Liver (tissue), 3 donors: ENCODE data around the gene RFX4.

Experiments used
- CTCF ChIP-seq: fragments of 150-350 bp; IDR thresholded peaks from 2 replicates; pipeline ENCODE4 v1.5.1; 2017; ENCODE audit warnings: improper control_type of control experiment, low read depth, low read length; ENCODE audit not compliant: missing input control
- EGR1 ChIP-seq, 2 donors: IDR thresholded peaks; 2 replicates each; pipeline ENCODE4 v1.6.1; 2016 to 2018; ENCODE audit warnings: antibody characterized with exemption in 2 of 2, low read depth in 2 of 2
- FOXA1 ChIP-seq: IDR thresholded peaks from 2 replicates; pipeline ENCODE4 v1.6.1; 2016; ENCODE audit warnings: antibody characterized with exemption
- GABPA ChIP-seq, 2 donors: IDR thresholded peaks in 1 of 2; conservative IDR thresholded peaks in 1 of 2; 2 replicates each; pipeline ENCODE4 v1.6.1; 2016; ENCODE audit warnings: antibody characterized with exemption in 2 of 2, mild to moderate bottlenecking in 1 of 2, moderate library complexity in 1 of 2
- HNF4G ChIP-seq: IDR thresholded peaks from 2 replicates; pipeline ENCODE4 v1.6.1; 2016; ENCODE audit warnings: antibody characterized with exemption
- MAX ChIP-seq: IDR thresholded peaks from 2 replicates; pipeline ENCODE4 v1.6.1; 2016; ENCODE audit warnings: antibody characterized with exemption
- RAD21 ChIP-seq, 2 donors: IDR thresholded peaks; 2 replicates each; pipeline ENCODE4 v1.6.1; 2016; ENCODE audit warnings: antibody characterized with exemption in 2 of 2, mild to moderate bottlenecking in 2 of 2
- REST ChIP-seq: IDR thresholded peaks from 2 replicates; pipeline ENCODE4 v1.6.1; 2016; ENCODE audit warnings: antibody characterized with exemption, mild to moderate bottlenecking
- RXRA ChIP-seq, 2 donors: IDR thresholded peaks; 2 replicates each; pipeline ENCODE4 v1.6.1; 2017 to 2018; ENCODE audit warnings: antibody characterized with exemption in 2 of 2, mild to moderate bottlenecking in 1 of 2
- SP1 ChIP-seq: IDR thresholded peaks from 2 replicates; pipeline ENCODE4 v1.6.1; 2018; ENCODE audit warnings: antibody characterized with exemption, mild to moderate bottlenecking
- TAF1 ChIP-seq: conservative IDR thresholded peaks from 2 replicates; pipeline ENCODE4 v1.6.1; 2016; ENCODE audit warnings: antibody characterized with exemption, mild to moderate bottlenecking
- YY1 ChIP-seq: IDR thresholded peaks from 2 replicates; pipeline ENCODE4 v1.6.1; 2016; ENCODE audit warnings: antibody characterized with exemption, mild to moderate bottlenecking
- ZBTB33 ChIP-seq: IDR thresholded peaks from 2 replicates; pipeline ENCODE4 v1.6.1; 2016; ENCODE audit warnings: antibody characterized with exemption
- donor health status: healthy.
- donor health status: healthy.

- TF ChIP-seq CTCF (no peak), RAD21 (IDR thresholded peaks at IDR 0.05) (no peak), SP1 (no peak), ZBTB33 (no peak), TAF1 (no peak), MAX (no peak), RXRA (IDR thresholded peaks at IDR 0.05) (no peak), EGR1 (IDR thresholded peaks at IDR 0.05; ENCODE audit: low read depth in 2 of 2) (no peak), REST (no peak), FOXA1 (no peak), GABPA (IDR thresholded peaks at IDR 0.05 in 1 of 2, conservative IDR thresholded peaks at IDR 0.05 in 1 of 2) (no peak), YY1 (no peak), HNF4G (no peak)
These were observed 98.4 kb downstream of the RFX4 start for GRCh38 chr12:106681210-106681609.
